ENCODE results near the gene COX6B1.
"Not testable (repeated sequence)": the region's sequence is repeated elsewhere in the genome, so short reads cannot be mapped to it uniquely, and the experiment has no call there.

COX6B1 gene

GRCh38 chr19:35648017-35648961 is at the start of gene COX6B1:
Gene COX6B1, plus strand, starts transcription at chr19:35648323. Its CDS starts 2,921 bp downstream, at chr19:35651244.
- DNase-seq = peak; percentile 80

GRCh38 chr19:35601971-35602370 is 46.2 kb upstream of the COX6B1 start:
- DNase-seq = no peak

- not testable (repeated sequence) for DNase-seq
These were observed 43.7 kb upstream of the COX6B1 start for GRCh38 chr19:35604436-35604835.

- not testable (repeated sequence) for DNase-seq
These were observed 41.0 kb upstream of the COX6B1 start for GRCh38 chr19:35607170-35607569.

- no peak for DNase-seq
These were observed 40.5 kb upstream of the COX6B1 start for GRCh38 chr19:35607661-35608060.

- no peak for DNase-seq
These were observed 39.9 kb upstream of the COX6B1 start for GRCh38 chr19:35608251-35608650.

GRCh38 chr19:35609851-35610353 is 38.2 kb upstream of the COX6B1 start:
- DNase-seq = no peak

- DNase-seq = no peak
These were observed 35.9 kb upstream of the COX6B1 start for GRCh38 chr19:35612224-35612558.

GRCh38 chr19:35612559-35613321 is 35.4 kb upstream of the COX6B1 start, which contains the start of gene HAUS5:
Gene HAUS5, plus strand, starts transcription at chr19:35612735. Its CDS starts 60 bp downstream, at chr19:35612795.
- peak; percentile 95 for DNase-seq

GRCh38 chr19:35613574-35613973 is 34.5 kb upstream of the COX6B1 start:
- DNase-seq = no peak

GRCh38 chr19:35615036-35615435 is 33.1 kb upstream of the COX6B1 start:
- no peak for DNase-seq

- no peak for DNase-seq
These were observed 29.3 kb upstream of the COX6B1 start for GRCh38 chr19:35618857-35619256.

- no peak for DNase-seq
These were observed 28.7 kb upstream of the COX6B1 start for GRCh38 chr19:35619290-35619923.

- no peak for DNase-seq
These were observed 28.1 kb upstream of the COX6B1 start for GRCh38 chr19:35620001-35620400.

GRCh38 chr19:35621708-35622107 is 26.4 kb upstream of the COX6B1 start:
- DNase-seq = no peak

- no peak for DNase-seq
These were observed 25.4 kb upstream of the COX6B1 start for GRCh38 chr19:35622750-35623149.

GRCh38 chr19:35623327-35624010 is 24.7 kb upstream of the COX6B1 start:
- no peak for DNase-seq

- no peak for DNase-seq
These were observed 19.9 kb upstream of the COX6B1 start for GRCh38 chr19:35628264-35628564.

- DNase-seq = peak; percentile 93
These were observed 19.4 kb upstream of the COX6B1 start, which contains the start of gene RBM42 for GRCh38 chr19:35628565-35629331. Gene RBM42, plus strand, starts transcription at chr19:35629036. Its CDS starts 118 bp downstream, at chr19:35629154.

- DNase-seq = no peak
These were observed 18.8 kb upstream of the COX6B1 start for GRCh38 chr19:35629332-35629633.

- no peak for DNase-seq
These were observed 14.2 kb upstream of the COX6B1 start for GRCh38 chr19:35633727-35634440.

All from stimulated activated CD4-positive, alpha-beta T cell treated with anti-CD3 and anti-CD28 coated beads, Interleukin-12 subunit alpha, Interleukin-12 subunit beta, amount 100 ng/mL, for 4 hours (primary cell).